GM19324 (cell line): ENCODE results near the gene PHLDB2.

ENCODE experiments used
- ATAC-seq: cut with Tn5 transposase; IDR thresholded peaks from one replicate; pipeline ENCODE4 v1.9.1; 2021; ENCODE audit warnings: mild to moderate bottlenecking, moderate library complexity; ENCODE audit not compliant: unreplicated experiment, low FRiP score

Gene PHLDB2

GRCh38 chr3:111874177-111874820 lies 15.2 kb downstream of the PHLDB2 start:
- ATAC-seq, result no peak

GRCh38 chr3:111881480-111881879 lies 22.4 kb downstream of the PHLDB2 start:
- ATAC-seq, result no peak

- ATAC-seq, result no peak
Observed at GRCh38 chr3:111882194-111882593, 23.1 kb downstream of the PHLDB2 start.

- peak; percentile 75 for ATAC-seq
Observed at GRCh38 chr3:111882799-111883198, 23.7 kb downstream of the PHLDB2 start.

- ATAC-seq, result no peak
Observed at GRCh38 chr3:111884411-111885018, 25.4 kb downstream of the PHLDB2 start.

- ATAC-seq, result no peak
Observed at GRCh38 chr3:111885578-111885977, 26.5 kb downstream of the PHLDB2 start.

GRCh38 chr3:111890051-111890580 lies 31.1 kb downstream of the PHLDB2 start:
- no peak for ATAC-seq

- no peak for ATAC-seq
Observed at GRCh38 chr3:111892070-111892469, 33.0 kb downstream of the PHLDB2 start.

- no peak for ATAC-seq
Observed at GRCh38 chr3:111895071-111895470, 36.0 kb downstream of the PHLDB2 start.

GRCh38 chr3:111899966-111900365 lies 40.9 kb downstream of the PHLDB2 start:
- no peak for ATAC-seq

GRCh38 chr3:111901637-111902036 lies 42.6 kb downstream of the PHLDB2 start:
- ATAC-seq, result no peak

GRCh38 chr3:111902534-111902933 lies 43.5 kb downstream of the PHLDB2 start:
- no peak for ATAC-seq

GRCh38 chr3:111903067-111903511 lies 44.0 kb downstream of the PHLDB2 start:
- ATAC-seq, result no peak

- no peak for ATAC-seq
Observed at GRCh38 chr3:111904376-111905241, 45.5 kb downstream of the PHLDB2 start.

GRCh38 chr3:111906656-111907055 lies 47.6 kb downstream of the PHLDB2 start:
- ATAC-seq, result no peak

- no peak for ATAC-seq
Observed at GRCh38 chr3:111907151-111907550, 48.1 kb downstream of the PHLDB2 start.

- ATAC-seq, result no peak
Observed at GRCh38 chr3:111910806-111911205, 51.7 kb downstream of the PHLDB2 start.

- ATAC-seq, result no peak
Observed at GRCh38 chr3:111911446-111911845, 52.4 kb downstream of the PHLDB2 start.

GRCh38 chr3:111913163-111913763 lies 54.2 kb downstream of the PHLDB2 start:
- ATAC-seq, result no peak

GRCh38 chr3:111915905-111916304 lies 56.8 kb downstream of the PHLDB2 start:
- ATAC-seq, result no peak

- ATAC-seq, result no peak
Observed at GRCh38 chr3:111917300-111917699, 58.2 kb downstream of the PHLDB2 start.
